Tibial nerve (tissue), 4 donors: ENCODE data around the gene ETV3.

Source experiments
- CTCF ChIP-seq, 5 experiments: fragments of 200-600 bp in 3 of 5; fragments of 450-650 bp in 2 of 5; sonication (generic) in 3 of 5; IDR thresholded peaks; one replicate each; pipeline ENCODE4 v1.5.1; 2016 to 2019; ENCODE audit warnings: antibody characterized with exemption in 5 of 5, mild to moderate bottlenecking in 3 of 5, moderate library complexity in 2 of 5
- EP300 ChIP-seq, 2 donors: sonication (generic); formaldehyde crosslinking; IDR thresholded peaks; one replicate each; pipeline ENCODE4 v1.6.1; 2017; ENCODE audit warnings: antibody characterized with exemption in 2 of 2, mild to moderate bottlenecking in 1 of 2
- POLR2A ChIP-seq, 2 donors: fragments of 450-650 bp; IDR thresholded peaks; one replicate each; pipeline ENCODE4 v1.6.1; 2017; ENCODE audit warnings: antibody characterized with exemption in 2 of 2, mild to moderate bottlenecking in 2 of 2, moderate library complexity in 2 of 2

- no peak for TF ChIP-seq CTCF (IDR thresholded peaks at IDR 0.05)
- TF ChIP-seq POLR2A (IDR thresholded peaks at IDR 0.05) = no peak
- no peak for TF ChIP-seq EP300 (IDR thresholded peaks at IDR 0.05)
Measured at GRCh38 chr1:157085421-157085820, 52.8 kb downstream of the ETV3 start.
